ENCODE measurements around the gene TECR. TPM values are rescaled to one million over a fixed set of nuclear protein-coding genes. Genes with fewer than 3 reads are reported as not detected.

Gene TECR
- total RNA-seq, 1 experiment from 2014 or later, result 232 TPM

DNA sequence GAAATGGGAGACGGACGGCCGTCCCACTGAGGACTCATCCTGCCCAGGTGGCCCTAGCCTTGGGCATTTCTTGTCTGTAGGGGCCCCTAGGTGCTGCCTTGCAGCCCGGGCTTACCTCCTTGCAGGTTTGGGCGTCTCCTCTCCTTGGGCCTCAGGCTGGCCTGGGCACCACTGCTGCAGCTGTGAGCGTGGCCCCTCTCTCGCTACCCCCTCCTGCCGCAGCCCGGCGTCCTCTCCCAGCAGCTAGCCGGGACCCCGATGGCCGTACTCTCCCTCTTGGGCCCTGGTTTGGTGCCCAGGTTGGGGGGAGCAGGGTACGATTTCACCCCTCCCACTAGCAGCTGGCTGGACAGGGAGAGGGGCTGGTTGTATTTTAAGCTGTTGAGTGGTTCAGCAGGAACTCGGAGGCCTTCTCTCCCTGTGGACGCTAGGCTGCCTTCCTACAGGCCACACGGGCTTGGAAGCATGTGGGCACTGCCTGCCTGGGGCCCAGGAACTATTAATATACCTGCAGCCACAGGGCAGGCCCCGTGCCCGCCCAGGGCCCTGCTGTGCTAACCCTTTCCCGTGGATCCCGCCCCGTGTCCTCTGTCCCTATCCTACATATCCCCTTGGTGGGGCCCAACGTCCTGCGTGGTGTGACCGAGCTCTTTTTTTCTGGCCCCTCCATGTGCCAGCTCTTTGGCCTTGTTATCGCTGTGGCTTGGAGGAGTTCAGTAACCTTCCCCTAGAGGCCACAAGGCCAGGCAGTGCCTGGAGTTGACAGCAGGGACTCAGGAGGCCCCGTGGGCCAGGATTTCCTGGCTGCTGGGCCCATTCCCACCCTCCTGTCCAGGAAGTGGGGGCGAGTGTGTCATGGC, 30.8 kb downstream of the TECR start:
- H3K79me2 ChIP-seq (ENCODE audit: insufficient read depth, low read length), result peaks cover 76% of the 10 kb centered on the region
- H3K9ac ChIP-seq (ENCODE audit: low read length), result no peak overlapping the region
- no peaks in the 10 kb centered on the region for H4K20me1 ChIP-seq (ENCODE audit: insufficient read depth)
- no peak overlapping the region for H3K4me3 ChIP-seq (replicated peaks in 1 of 2; ENCODE audit: low read depth in 1 of 2, low read length in 2 of 2)
- CTCF ChIA-PET, result interaction anchor here (1.1 kb wide), 1 partner anchor 12 kb away, joined by 3 read pairs; the partner anchor contains the start of gene NDUFB7
- TF ChIP-seq ELF1 (IDR thresholded peaks at IDR 0.05; ENCODE audit: borderline replicate concordance, low read depth) (no peak), TCF7L2 (IDR thresholded peaks at IDR 0.05; ENCODE audit: borderline replicate concordance, extremely low read depth, insufficient read depth, insufficient read length) (no peak), YY1 (IDR thresholded peaks at IDR 0.05; ENCODE audit: extremely low read depth, insufficient replicate concordance, low read depth, low read length) (no peak), POLR2AphosphoS5 (IDR thresholded peaks at IDR 0.05; ENCODE audit: low read depth, low read length) (no peak), EZH2 (IDR thresholded peaks at IDR 0.05) (no peak), SRF (IDR thresholded peaks at IDR 0.05; ENCODE audit: low read depth) (no peak)
- TF ChIP-seq, protein P1, sequence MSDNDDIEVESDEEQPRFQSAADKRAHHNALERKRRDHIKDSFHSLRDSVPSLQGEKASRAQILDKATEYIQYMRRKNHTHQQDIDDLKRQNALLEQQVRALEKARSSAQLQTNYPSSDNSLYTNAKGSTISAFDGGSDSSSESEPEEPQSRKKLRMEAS (IDR thresholded peaks at IDR 0.05), result no peak
- POLR2A ChIA-PET, result no interaction called here
- H2AFZ ChIP-seq (ENCODE audit: low read depth, low read length, poor library complexity, severe bottlenecking), result no peak overlapping the region
- peaks cover 0 to 4% of the 10 kb centered on the region in 2 experiments; a peak in 2 of 4 replicates for H3K36me3 ChIP-seq (ENCODE audit: control insufficient read depth in 1 of 2, insufficient read depth in 2 of 2, low read length in 2 of 2)
- no peaks in the 10 kb centered on the region for H3K9me3 ChIP-seq (ENCODE audit: control insufficient read depth in 1 of 2, insufficient read depth in 1 of 2, low read depth in 1 of 2, low read length in 2 of 2)
- peak overlapping the region; percentile 14; the same call in 1 of the 2 replicates for H3K27ac ChIP-seq (ENCODE audit: low read depth, low read length)
- ATAC-seq (no peak), DNase-seq (ENCODE audit: low read depth, low spot score) (no peak)
- H3K4me2 ChIP-seq (ENCODE audit: low read length), result no peak overlapping the region
- BruUV-seq (replicated peaks), result no TSS peak
- H3K4me1 ChIP-seq (ENCODE audit: control insufficient read depth in 1 of 2, insufficient read depth in 2 of 2, low read length in 2 of 2), result peaks cover 22 to 36% of the 10 kb centered on the region in 2 experiments
- H3K9me2 ChIP-seq (ENCODE audit: insufficient read depth), result no peaks in the 10 kb centered on the region
- no peaks in the 10 kb centered on the region for H3K27me3 ChIP-seq (ENCODE audit: insufficient read depth, low read length)
- intact Hi-C loops (cut with micrococcal nuclease), result loop anchor here (5.0 kb wide), 1 partner anchor 127 kb away; no protein-coding TSS in a partner anchor
- RAD21 ChIA-PET (ENCODE audit: low non-redundant PET in 1 of 2, low total read pairs in 2 of 2, uncharacterized antibody in 2 of 2, unreplicated experiment in 2 of 2), result interaction anchor here in 1 of 2 experiments (0.7 kb wide), 1 partner anchor 13 kb away, joined by 3 read pairs; no protein-coding TSS in a partner anchor

DNA sequence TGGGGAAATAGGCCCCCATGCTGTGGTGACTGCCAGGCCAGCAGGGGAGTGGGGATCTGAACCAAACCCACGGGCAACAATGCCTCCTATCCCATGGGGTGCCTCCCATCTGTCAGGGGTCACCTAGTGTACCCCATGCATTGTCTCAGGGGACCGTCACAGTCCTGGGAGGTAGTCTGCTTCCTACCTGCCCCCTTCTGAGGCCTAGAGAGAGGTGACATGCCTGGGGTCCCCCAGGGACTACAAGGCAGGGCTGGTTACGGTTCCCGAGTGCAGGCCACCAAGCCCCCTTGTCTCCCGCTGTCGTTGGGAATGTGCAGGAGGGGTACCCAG, 31.3 kb downstream of the TECR start:
- Histone ChIP-seq H3K4me2 (ENCODE audit: low read length) (no peak overlapping the region), H3K4me1 (ENCODE audit: control insufficient read depth in 1 of 2, insufficient read depth in 2 of 2, low read length in 2 of 2) (peaks cover 16 to 30% of the 10 kb centered on the region in 2 experiments), H3K9me2 (ENCODE audit: insufficient read depth) (no peaks in the 10 kb centered on the region), H3K27me3 (ENCODE audit: insufficient read depth, low read length) (no peaks in the 10 kb centered on the region), H2AFZ (ENCODE audit: low read depth, low read length, poor library complexity, severe bottlenecking) (no peak overlapping the region), H3K36me3 (ENCODE audit: control insufficient read depth in 1 of 2, insufficient read depth in 2 of 2, low read length in 2 of 2) (peaks cover 0 to 4% of the 10 kb centered on the region in 2 experiments; a peak in 2 of 4 replicates), H3K9me3 (ENCODE audit: control insufficient read depth in 1 of 2, insufficient read depth in 1 of 2, low read depth in 1 of 2, low read length in 2 of 2) (no peaks in the 10 kb centered on the region), H3K4me3 (replicated peaks in 1 of 2; ENCODE audit: low read depth in 1 of 2, low read length in 2 of 2) (no peak overlapping the region), H3K27ac (ENCODE audit: low read depth, low read length) (no peak overlapping the region; the same call in 1 of the 2 replicates), H3K79me2 (ENCODE audit: insufficient read depth, low read length) (peaks cover 71% of the 10 kb centered on the region), H4K20me1 (ENCODE audit: insufficient read depth) (no peaks in the 10 kb centered on the region), H3K9ac (ENCODE audit: low read length) (no peak overlapping the region)
- ChIA-PET RAD21 (ENCODE audit: low non-redundant PET in 1 of 2, low total read pairs in 2 of 2, uncharacterized antibody in 2 of 2, unreplicated experiment in 2 of 2) (no interaction called here), POLR2A (no interaction called here), CTCF (no interaction called here)
- intact Hi-C loops (cut with micrococcal nuclease), result no loop called here
- DNase-seq (ENCODE audit: low read depth, low spot score) (no peak), ATAC-seq (no peak)
- BruUV-seq (replicated peaks), result no TSS peak
- TF ChIP-seq ZNF274 (IDR thresholded peaks at IDR 0.05; ENCODE audit: low read depth, low read length) (no peak), SRF (IDR thresholded peaks at IDR 0.05; ENCODE audit: low read depth) (no peak), CTCF (IDR thresholded peaks at IDR 0.05 in 2 of 3, conservative IDR thresholded peaks at IDR 0.05 in 1 of 3; ENCODE audit: borderline replicate concordance in 1 of 3, insufficient read depth in 1 of 3, low read depth in 2 of 3, low read length in 2 of 3) (no peak), TCF7L2 (IDR thresholded peaks at IDR 0.05; ENCODE audit: borderline replicate concordance, extremely low read depth, insufficient read depth, insufficient read length) (no peak), RAD21 (IDR thresholded peaks at IDR 0.05; ENCODE audit: low read depth) (no peak), EGR1 (IDR thresholded peaks at IDR 0.05; ENCODE audit: low read depth) (no peak), POLR2A (IDR thresholded peaks at IDR 0.05; ENCODE audit: borderline replicate concordance, extremely low read depth, insufficient read depth, insufficient read length) (no peak), CEBPB (IDR thresholded peaks at IDR 0.05; ENCODE audit: low read depth) (no peak), JUND (IDR thresholded peaks at IDR 0.05) (no peak), ZFX (IDR thresholded peaks at IDR 0.05) (no peak), CBX3 (IDR thresholded peaks at IDR 0.05; ENCODE audit: low read depth) (no peak)
